HUES6 (cell line): ENCODE measurements around the gene RAB3GAP1.
"Not testable (repeated sequence)": the region's sequence is repeated elsewhere in the genome, so short reads cannot be mapped to it uniquely, and the experiment has no call there.

Source experiments
- H3K27ac ChIP-seq: 2 replicates; pipeline ENCODE4 v1.7.0; 2013; ENCODE audit warnings: low read depth, mild to moderate bottlenecking, low read length, inconsistent platforms
- H3K27me3 ChIP-seq: 2 replicates; pipeline ENCODE4 v1.6.1; 2013; ENCODE audit warnings: low read length; ENCODE audit not compliant: control insufficient read depth, insufficient read depth
- H3K36me3 ChIP-seq: 2 replicates; pipeline ENCODE4 v1.6.1; 2013; ENCODE audit warnings: low read length; ENCODE audit not compliant: control insufficient read depth, insufficient read depth
- H3K4me1 ChIP-seq: 2 replicates; pipeline ENCODE4 v1.6.1; 2013; ENCODE audit warnings: low read length; ENCODE audit not compliant: control insufficient read depth, insufficient read depth
- H3K4me3 ChIP-seq: 2 replicates; pipeline ENCODE4 v1.5.1; 2013; ENCODE audit warnings: low read depth, low read length
- H3K9ac ChIP-seq: one replicate; pipeline ENCODE4 v1.6.1; 2013; ENCODE audit warnings: mild to moderate bottlenecking, low read length
- H3K9me3 ChIP-seq: 2 replicates; pipeline ENCODE4 v1.6.1; 2013; ENCODE audit warnings: low read depth, low read length; ENCODE audit not compliant: control insufficient read depth, insufficient read depth

RAB3GAP1 gene

DNA sequence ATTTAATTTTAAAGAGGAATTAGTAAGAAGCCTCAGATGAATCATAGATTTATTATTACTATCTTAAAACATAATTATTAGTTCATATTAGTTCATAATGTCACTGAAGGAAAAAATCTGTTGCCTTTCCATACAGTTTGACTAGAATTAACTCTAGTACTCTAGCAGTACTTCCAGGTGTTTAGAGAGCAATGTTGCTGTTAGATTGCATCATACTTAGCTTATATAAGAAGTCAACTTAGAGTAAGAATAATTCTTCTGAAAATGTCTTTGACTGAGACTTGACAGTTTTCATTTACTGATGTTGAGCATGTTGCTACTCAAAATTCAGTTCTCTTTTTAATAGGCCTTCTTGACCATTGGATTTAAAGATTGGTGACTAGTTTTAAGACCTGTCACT is 4.7 kb downstream of the RAB3GAP1 start:
- Histone ChIP-seq H3K9ac (no peak overlapping the region), H3K27me3 (no peaks in the 10 kb centered on the region), H3K4me3 (no peak overlapping the region), H3K4me1 (peaks cover 7% of the 10 kb centered on the region; the same call in 1 of the 2 replicates), H3K27ac (peak overlapping the region; percentile 70; the same call in 1 of the 2 replicates), H3K36me3 (peaks cover 26% of the 10 kb centered on the region), H3K9me3 (no peaks in the 10 kb centered on the region)

DNA sequence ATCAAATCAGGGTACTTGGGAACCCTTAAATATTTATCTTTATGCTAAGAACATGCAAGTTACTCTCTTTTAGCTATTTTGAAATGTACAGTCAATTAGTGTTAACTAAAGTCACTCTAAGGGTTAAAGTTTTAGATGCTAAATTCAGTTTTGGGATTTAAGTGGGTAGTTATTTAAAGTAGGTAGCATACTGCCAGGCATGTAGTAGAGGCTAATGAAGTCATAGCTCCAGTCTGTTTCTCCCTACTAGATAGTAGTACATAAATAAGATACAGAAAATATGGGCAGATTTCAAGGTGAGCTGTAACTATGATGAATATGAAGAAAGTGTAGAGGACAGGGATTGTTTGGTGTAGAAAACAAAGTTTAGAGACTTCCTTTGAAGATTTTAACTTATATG is 7.5 kb downstream of the RAB3GAP1 start:
- Histone ChIP-seq H3K4me1 (no peaks in the 10 kb centered on the region), H3K4me3 (no peak overlapping the region), H3K27ac (no peak overlapping the region), H3K27me3 (no peaks in the 10 kb centered on the region), H3K9ac (no peak overlapping the region), H3K9me3 (no peaks in the 10 kb centered on the region), H3K36me3 (peaks cover 38% of the 10 kb centered on the region)

DNA sequence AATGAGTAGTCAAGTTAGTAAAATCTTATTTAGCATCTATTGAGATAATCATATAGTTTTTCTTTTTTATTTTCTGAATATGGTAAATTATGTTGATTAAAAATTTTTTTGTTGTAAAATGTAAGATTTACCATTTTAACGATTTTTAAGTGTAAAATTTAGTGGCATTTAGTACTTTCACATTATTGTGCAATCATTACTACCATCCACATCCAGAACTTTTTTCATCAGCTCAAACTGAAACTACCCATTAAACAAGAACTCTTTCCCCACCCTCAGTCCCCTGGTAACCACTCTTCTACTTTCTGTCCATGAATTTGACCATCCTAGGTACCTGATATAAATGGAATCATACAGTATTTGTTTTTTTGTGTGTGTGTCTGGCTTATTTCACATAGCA is 11.1 kb downstream of the RAB3GAP1 start:
- no peak overlapping the region for H3K4me3 ChIP-seq
- no peak overlapping the region for H3K9ac ChIP-seq
- H3K36me3 ChIP-seq = peaks cover 38% of the 10 kb centered on the region
- H3K4me1 ChIP-seq = no peaks in the 10 kb centered on the region
- H3K27me3 ChIP-seq = no peaks in the 10 kb centered on the region
- H3K27ac ChIP-seq = no peak overlapping the region
- no peaks in the 10 kb centered on the region; the same call in 1 of the 2 replicates for H3K9me3 ChIP-seq

DNA sequence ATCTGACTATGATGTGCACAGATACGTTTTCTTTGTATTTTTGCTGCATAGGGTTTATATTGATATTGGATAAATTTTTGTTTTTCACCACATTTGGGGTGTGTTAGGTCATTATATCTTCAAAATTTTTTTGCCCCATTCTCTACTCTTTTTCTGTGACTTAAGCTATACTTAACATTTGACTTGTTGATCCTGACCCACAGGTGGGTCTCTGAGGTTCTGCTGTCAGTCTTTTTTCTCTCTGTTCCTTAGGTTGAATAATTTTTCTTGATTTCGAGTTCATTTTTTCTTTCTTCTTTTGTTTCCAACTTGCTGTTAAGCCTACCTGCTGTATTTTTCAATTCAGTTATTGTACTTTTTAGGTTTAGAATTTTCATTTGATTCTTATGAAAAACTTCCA is 12.1 kb downstream of the RAB3GAP1 start:
- H3K4me1 ChIP-seq = no peaks in the 10 kb centered on the region
- peaks cover 38% of the 10 kb centered on the region for H3K36me3 ChIP-seq
- H3K27ac ChIP-seq = no peak overlapping the region
- no peak overlapping the region for H3K4me3 ChIP-seq
- H3K27me3 ChIP-seq = no peaks in the 10 kb centered on the region
- no peak overlapping the region for H3K9ac ChIP-seq
- peaks cover 8% of the 10 kb centered on the region; the same call in 1 of the 2 replicates for H3K9me3 ChIP-seq

DNA sequence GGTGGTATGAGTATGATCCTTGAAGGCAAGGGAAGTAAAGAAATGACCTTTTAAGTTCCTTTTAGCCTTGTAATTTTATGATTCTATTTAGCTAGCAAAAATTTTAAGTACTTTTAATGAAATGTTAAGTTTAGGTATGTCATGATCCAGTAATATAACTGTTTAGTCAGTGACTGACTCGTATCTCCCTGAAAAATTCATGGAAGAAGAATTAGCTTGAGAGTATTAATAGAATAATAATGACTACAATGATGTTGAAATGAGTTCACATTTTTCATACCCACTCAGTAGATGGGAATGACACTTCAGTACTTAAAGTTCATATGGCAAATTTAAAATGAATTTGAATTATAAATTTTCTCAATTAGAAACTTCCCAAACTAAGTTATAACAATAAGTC is 14.6 kb downstream of the RAB3GAP1 start:
- no peak overlapping the region for H3K27ac ChIP-seq

DNA sequence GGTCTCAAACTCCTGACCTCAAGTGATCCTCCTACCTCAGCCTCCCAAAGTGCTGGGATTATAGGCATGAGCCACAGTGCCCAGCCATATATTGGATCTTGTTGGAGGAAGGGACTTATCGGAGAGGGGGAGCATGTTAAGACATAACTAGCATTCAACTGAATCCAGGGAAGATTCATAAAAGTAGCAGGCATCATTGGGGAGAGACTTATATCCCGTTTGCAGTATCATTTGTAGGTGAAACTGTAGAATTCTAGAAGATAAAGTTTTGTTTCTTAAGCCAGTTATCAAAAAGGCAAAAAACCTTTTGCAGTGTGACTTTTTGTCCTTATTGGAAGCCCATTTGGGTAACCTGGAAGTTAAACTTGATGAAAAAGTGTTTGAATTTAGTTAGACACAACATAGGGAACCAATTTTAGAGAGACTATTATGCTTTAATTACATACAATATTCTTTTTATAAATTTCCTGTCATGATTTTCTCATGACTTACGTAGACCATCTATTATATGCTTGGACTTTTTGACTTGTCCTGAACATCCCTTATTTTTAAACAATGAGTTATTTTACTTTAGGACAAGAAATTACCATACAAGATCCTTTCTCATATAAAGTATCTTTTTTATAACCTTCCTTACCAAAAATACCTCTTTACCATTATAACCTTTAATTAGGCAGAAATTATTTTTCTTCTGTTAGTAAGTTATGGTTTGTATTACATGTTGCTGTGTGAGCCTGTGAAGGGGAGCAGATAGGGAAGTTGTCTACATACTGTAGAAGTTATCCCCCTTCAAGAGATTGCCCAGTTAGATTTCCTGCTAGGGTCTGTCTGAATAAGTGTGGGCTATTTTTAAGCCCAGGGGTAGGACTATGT is 20.3 kb downstream of the RAB3GAP1 start:
- Histone ChIP-seq H3K9ac (no peak overlapping the region), H3K4me3 (no peak overlapping the region), H3K27me3 (no peaks in the 10 kb centered on the region), H3K4me1 (no peaks in the 10 kb centered on the region), H3K9me3 (peaks cover 61% of the 10 kb centered on the region), H3K36me3 (peaks cover 33% of the 10 kb centered on the region), H3K27ac (no peak overlapping the region)

More for the DNA sequence above, 14.6 kb downstream of the RAB3GAP1 start:
- H3K36me3 ChIP-seq = peaks cover 28% of the 10 kb centered on the region
- no peaks in the 10 kb centered on the region for H3K27me3 ChIP-seq
- no peak overlapping the region for H3K4me3 ChIP-seq
- no peaks in the 10 kb centered on the region for H3K4me1 ChIP-seq
- peaks cover 29% of the 10 kb centered on the region for H3K9me3 ChIP-seq
- H3K9ac ChIP-seq = no peak overlapping the region

DNA sequence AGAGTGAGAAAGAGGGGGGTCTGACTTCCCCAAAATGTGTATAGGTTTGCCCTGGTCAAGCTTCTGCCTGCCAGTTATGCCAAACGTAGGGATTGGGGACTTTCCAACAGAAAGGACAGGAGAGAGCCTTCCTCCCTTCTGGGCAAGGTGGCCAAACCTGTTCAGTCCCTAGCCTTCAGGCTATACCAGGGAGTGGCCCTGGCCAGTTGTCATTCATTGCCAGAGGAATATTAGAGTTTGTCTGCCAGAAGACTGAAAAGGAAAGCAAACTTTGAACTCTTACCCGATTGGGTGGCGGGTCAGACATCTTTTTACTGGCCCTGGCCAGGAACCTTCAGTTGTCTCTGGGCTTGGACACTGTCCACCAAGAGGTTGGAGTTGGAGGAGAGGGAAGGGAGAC is 22.1 kb downstream of the RAB3GAP1 start:
- no peak overlapping the region for H3K27ac ChIP-seq

DNA sequence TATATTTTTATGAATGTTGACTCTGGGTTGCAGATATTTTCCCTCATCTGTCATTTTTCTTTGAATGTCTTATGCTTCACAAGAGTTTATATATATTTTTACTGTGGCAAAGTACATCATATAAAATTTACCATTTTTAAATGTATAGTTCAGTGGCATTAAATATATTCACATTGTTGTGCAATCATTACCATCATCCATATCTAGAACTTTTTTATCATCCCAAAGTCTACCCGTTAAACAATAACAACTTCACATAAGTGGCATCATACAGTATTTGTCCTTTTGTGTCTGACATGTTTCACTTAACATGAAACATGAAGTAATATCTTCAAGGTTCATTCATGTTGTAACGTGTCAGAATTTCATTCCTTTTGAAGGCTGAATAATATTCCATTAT is 24.5 kb downstream of the RAB3GAP1 start:
- Histone ChIP-seq H3K9ac (no peak overlapping the region), H3K27me3 (no peaks in the 10 kb centered on the region), H3K4me3 (no peak overlapping the region), H3K9me3 (peaks cover 33% of the 10 kb centered on the region), H3K27ac (no peak overlapping the region), H3K36me3 (peaks cover 24% of the 10 kb centered on the region), H3K4me1 (no peaks in the 10 kb centered on the region)

More for the DNA sequence above, 22.1 kb downstream of the RAB3GAP1 start:
- Histone ChIP-seq H3K9ac (no peak overlapping the region), H3K27me3 (no peaks in the 10 kb centered on the region), H3K4me1 (no peaks in the 10 kb centered on the region), H3K36me3 (peaks cover 34% of the 10 kb centered on the region), H3K9me3 (peaks cover 52% of the 10 kb centered on the region), H3K4me3 (no peak overlapping the region)

DNA sequence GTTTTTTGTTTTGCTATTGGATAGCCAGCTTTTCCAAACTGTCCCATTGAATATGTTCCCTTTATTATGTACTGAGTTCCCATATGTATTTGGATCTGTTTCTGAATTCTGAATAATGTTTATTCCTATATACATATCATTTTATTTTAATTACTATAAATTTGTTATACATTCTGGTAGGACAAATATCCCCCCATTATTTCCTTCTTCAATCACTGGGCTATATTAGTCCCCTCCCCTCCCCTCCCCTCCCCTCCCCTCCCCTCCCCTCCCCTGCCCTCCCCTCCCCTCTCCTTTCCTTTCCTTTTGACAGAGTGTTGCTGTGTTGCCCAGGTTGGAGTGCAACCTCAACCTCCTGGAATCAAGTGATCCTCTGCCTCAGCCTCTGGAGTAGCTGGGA is 26.3 kb downstream of the RAB3GAP1 start:
- H3K4me3 ChIP-seq = no peak overlapping the region
- H3K27me3 ChIP-seq = no peaks in the 10 kb centered on the region
- no peak overlapping the region for H3K27ac ChIP-seq
- H3K9me3 ChIP-seq = peaks cover 14% of the 10 kb centered on the region
- no peak overlapping the region for H3K9ac ChIP-seq
- H3K4me1 ChIP-seq = no peaks in the 10 kb centered on the region
- H3K36me3 ChIP-seq = peaks cover 18% of the 10 kb centered on the region

DNA sequence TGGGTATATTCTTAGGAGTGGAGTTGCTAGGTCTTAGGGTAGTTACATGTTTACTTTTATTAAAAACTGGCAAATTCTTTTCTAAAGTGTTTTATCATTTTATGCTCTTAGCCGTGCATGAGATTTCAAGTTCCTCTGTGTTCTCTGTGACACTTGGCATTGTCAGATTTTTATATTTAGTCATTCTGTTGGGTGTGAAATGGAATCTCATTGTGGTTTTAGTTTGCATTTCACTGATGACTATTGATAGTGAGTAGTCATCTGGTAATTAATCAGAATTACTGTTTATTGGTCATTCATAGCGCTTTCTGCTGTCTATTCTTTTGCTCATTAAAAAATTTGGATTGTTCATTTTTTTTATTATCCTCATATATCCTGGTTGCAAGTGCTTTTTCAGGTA is 34.1 kb downstream of the RAB3GAP1 start:
- no peak overlapping the region for H3K9ac ChIP-seq
- no peak overlapping the region for H3K27ac ChIP-seq
- 0 out of 2 replicates have a peak, but pooled peaks cover 3% of the 10 kb centered on the region for H3K36me3 ChIP-seq
- peaks cover 3% of the 10 kb centered on the region; the same call in 1 of the 2 replicates for H3K9me3 ChIP-seq
- H3K4me3 ChIP-seq = no peak overlapping the region
- H3K4me1 ChIP-seq = no peaks in the 10 kb centered on the region
- H3K27me3 ChIP-seq = no peaks in the 10 kb centered on the region

DNA sequence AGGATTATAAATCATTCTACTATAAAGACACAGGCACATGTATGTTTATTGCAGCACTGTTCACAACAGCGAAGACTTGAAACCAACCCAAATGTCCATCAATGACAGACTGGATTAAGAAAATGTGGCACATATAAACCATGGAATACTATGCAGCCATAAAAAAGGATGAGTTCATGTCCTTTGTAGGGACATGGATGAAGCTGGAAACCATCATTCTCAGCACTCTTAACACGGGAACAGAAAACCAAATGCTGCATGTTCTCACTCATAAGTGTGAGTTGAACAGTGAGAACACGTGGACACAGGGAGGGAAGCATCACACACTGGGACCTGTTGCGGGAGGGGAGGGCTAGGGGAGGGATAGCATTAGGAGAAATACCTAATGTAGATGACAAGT is 37.5 kb downstream of the RAB3GAP1 start:
- H3K9me3 ChIP-seq, H3K4me1 ChIP-seq, H3K9ac ChIP-seq, H3K36me3 ChIP-seq, H3K27me3 ChIP-seq, H3K4me3 ChIP-seq, H3K27ac ChIP-seq: not testable (repeated sequence)
